Liver (tissue), 9 donors: Measurements from ENCODE around the gene UBE3A. TPM values are rescaled to one million over a fixed set of nuclear protein-coding genes. Genes with fewer than 3 reads are reported as not detected.

Experiments used
- DNase-seq: peaks from one replicate; pipeline ENCODE4 v3.0.0-alpha.2; 2017; ENCODE audit warnings: low spot score
- H3K27ac ChIP-seq, 2 donors: one replicate each; pipeline ENCODE4 v1.7.0; 2013; ENCODE audit warnings: inconsistent platforms in 2 of 2, low read length in 2 of 2, control low read depth in 1 of 2, low read depth in 1 of 2, mild to moderate bottlenecking in 1 of 2
- H3K27me3 ChIP-seq, 4 donors: one replicate each; pipeline versions ENCODE4 v1.6.1 to v1.7.0; 2013; ENCODE audit warnings: low read length in 3 of 4, inconsistent platforms in 1 of 4, mild to moderate bottlenecking in 1 of 4, moderate library complexity in 1 of 4; ENCODE audit not compliant: control insufficient read depth in 4 of 4, insufficient read depth in 4 of 4
- H3K36me3 ChIP-seq, 4 donors: one replicate each; pipeline versions ENCODE4 v1.6.1 to v1.7.0; 2013; ENCODE audit warnings: low read length in 3 of 4, mild to moderate bottlenecking in 3 of 4, low read depth in 1 of 4, moderate library complexity in 1 of 4; ENCODE audit not compliant: control insufficient read depth in 4 of 4, insufficient read depth in 3 of 4
- H3K4me1 ChIP-seq, 4 donors: one replicate each; pipeline versions ENCODE4 v1.6.1 to v1.7.0; 2013; ENCODE audit warnings: low read length in 3 of 4, mild to moderate bottlenecking in 3 of 4, moderate library complexity in 1 of 4; ENCODE audit not compliant: control insufficient read depth in 4 of 4, insufficient read depth in 4 of 4
- H3K4me3 ChIP-seq, 3 donors: one replicate each; pipeline versions ENCODE4 v1.6.1 to v1.7.0; 2013; ENCODE audit warnings: low read length in 3 of 3, control low read depth in 1 of 3, low read depth in 1 of 3, mild to moderate bottlenecking in 1 of 3
- H3K9ac ChIP-seq, 2 donors: one replicate each; pipeline ENCODE4 v1.7.0; 2013; ENCODE audit warnings: low read length in 2 of 2, mild to moderate bottlenecking in 2 of 2, moderate library complexity in 2 of 2, control low read depth in 1 of 2, low read depth in 1 of 2
- H3K9me3 ChIP-seq, 4 donors: one replicate each; pipeline versions ENCODE4 v1.6.1 to v1.7.0; 2013; ENCODE audit warnings: low read length in 3 of 4; ENCODE audit not compliant: control insufficient read depth in 4 of 4
- EGR1 ChIP-seq, 2 donors: IDR thresholded peaks; 2 replicates each; pipeline ENCODE4 v1.6.1; 2016 to 2018; ENCODE audit warnings: antibody characterized with exemption in 2 of 2, low read depth in 2 of 2
- FOXA2 ChIP-seq: IDR thresholded peaks from 2 replicates; pipeline ENCODE4 v1.6.1; 2016; ENCODE audit warnings: antibody characterized with exemption
- HNF4A ChIP-seq, 2 donors: conservative IDR thresholded peaks; 2 replicates each; pipeline ENCODE4 v1.6.1; 2016; ENCODE audit warnings: antibody characterized with exemption in 2 of 2, mild to moderate bottlenecking in 2 of 2
- JUND ChIP-seq, 2 donors: IDR thresholded peaks; 2 replicates each; pipeline ENCODE4 v1.6.1; 2016; ENCODE audit warnings: antibody characterized with exemption in 2 of 2
- REST ChIP-seq: IDR thresholded peaks from 2 replicates; pipeline ENCODE4 v1.6.1; 2016; ENCODE audit warnings: antibody characterized with exemption, mild to moderate bottlenecking
- RXRA ChIP-seq, 2 donors: IDR thresholded peaks; 2 replicates each; pipeline ENCODE4 v1.6.1; 2017 to 2018; ENCODE audit warnings: antibody characterized with exemption in 2 of 2, mild to moderate bottlenecking in 1 of 2
- YY1 ChIP-seq: IDR thresholded peaks from 2 replicates; pipeline ENCODE4 v1.6.1; 2016; ENCODE audit warnings: antibody characterized with exemption, mild to moderate bottlenecking
- ZBTB33 ChIP-seq: IDR thresholded peaks from 2 replicates; pipeline ENCODE4 v1.6.1; 2016; ENCODE audit warnings: antibody characterized with exemption
- whole genome bisulfite sequencing: extraction: QIAGEN DNeasy Blood & Tissue Kit; methylation state at CpG from one replicate; pipeline ENCODE4 v1.1.7; 2013; 5-methylcytosine and 5-hydroxymethylcytosine counted together
- polyA plus RNA-seq, 2 donors: library from polyadenylated mRNA; stranded (reverse) in 1 of 2; unstranded in 1 of 2; fragments of 200-250 nt in 1 of 2; fragments of >200 nt in 1 of 2; fragmentation: Nextera tagmentation in 1 of 2; extraction: Ambion mirVana in 1 of 2; gene quantifications; one replicate each; pipeline versions ENCODE4 v1.2.1 to v1.2.3, GENCODE V29; 2013 to 2015
- total RNA-seq, 2 donors: library from RNA; depleted of rRNA; stranded (reverse); fragments of >200 nt; gene quantifications; one replicate each; pipeline ENCODE4 v1.2.3, GENCODE V29; 2014
- donor health status: healthy.
- donor health status: healthy.
- donor health status: healthy.
- donor health status: healthy.
- donor health status: healthy.

UBE3A gene
- total and polyA plus RNA-seq, 4 donors = 12.9 to 58.4 (median 38.2) TPM

- no peak overlapping the region for H3K4me3 ChIP-seq
- DNase-seq = no peak
- no peaks in the 10 kb centered on the region for H3K9me3 ChIP-seq
- no peaks in the 10 kb centered on the region for H3K27me3 ChIP-seq
- no peak overlapping the region for H3K9ac ChIP-seq
- H3K36me3 ChIP-seq = peaks cover 0 to 3% (median 0%) of the 10 kb centered on the region in 4 donors
- no peaks in the 10 kb centered on the region for H3K4me1 ChIP-seq
- TF ChIP-seq RXRA (IDR thresholded peaks at IDR 0.05) = no peak
- TF ChIP-seq HNF4A (conservative IDR thresholded peaks at IDR 0.05) = peak in 1 of 2 donors; percentile 27
- H3K27ac ChIP-seq = no peak overlapping the region
Measured at GRCh38 chr15:25385986-25386385, 52.8 kb downstream of the UBE3A start.

- no peaks in the 10 kb centered on the region for H3K27me3 ChIP-seq
- peaks cover 0 to 5% (median 0%) of the 10 kb centered on the region in 4 donors for H3K4me1 ChIP-seq
- no peak for TF ChIP-seq YY1
- no peak for TF ChIP-seq JUND (IDR thresholded peaks at IDR 0.05)
- no peak for DNase-seq
- H3K27ac ChIP-seq = no peak overlapping the region
- no peaks in the 10 kb centered on the region for H3K9me3 ChIP-seq
- peaks cover 0 to 3% (median 0%) of the 10 kb centered on the region in 4 donors for H3K36me3 ChIP-seq
- H3K4me3 ChIP-seq = no peak overlapping the region
- WGBS = 96% methylated on average over 5 of the region's 5 CpGs
- no peak overlapping the region for H3K9ac ChIP-seq
Measured at GRCh38 chr15:25381579-25381978, 57.2 kb downstream of the UBE3A start.

GRCh38 chr15:25378501-25378901 is 60.3 kb downstream of the UBE3A start:
- H3K4me1 ChIP-seq = peaks cover 0 to 5% (median 0%) of the 10 kb centered on the region in 4 donors
- no peak overlapping the region for H3K27ac ChIP-seq
- H3K9me3 ChIP-seq = no peaks in the 10 kb centered on the region
- H3K36me3 ChIP-seq = peaks cover 1 to 13% (median 7%) of the 10 kb centered on the region in 4 donors
- no peak overlapping the region for H3K4me3 ChIP-seq
- H3K9ac ChIP-seq = no peak overlapping the region
- TF ChIP-seq REST (no peak), FOXA2 (no peak), EGR1 (IDR thresholded peaks at IDR 0.05; ENCODE audit: low read depth in 2 of 2) (no peak)
- DNase-seq = no peak
- no peaks in the 10 kb centered on the region for H3K27me3 ChIP-seq
- WGBS = 93% methylated on average over 2 of the region's 2 CpGs

GRCh38 chr15:25375557-25375956 is 63.3 kb downstream of the UBE3A start:
- Histone ChIP-seq H3K36me3 (peaks cover 1 to 19% (median 18%) of the 10 kb centered on the region in 4 donors), H3K9me3 (no peaks in the 10 kb centered on the region), H3K9ac (no peak overlapping the region), H3K27me3 (no peaks in the 10 kb centered on the region), H3K4me1 (peaks cover 0 to 5% (median 0%) of the 10 kb centered on the region in 4 donors), H3K4me3 (no peak overlapping the region), H3K27ac (no peak overlapping the region)
- WGBS = 79% methylated on average over 5 of the region's 5 CpGs
- no peak for DNase-seq
- TF ChIP-seq RXRA (IDR thresholded peaks at IDR 0.05) (no peak), ZBTB33 (no peak), JUND (IDR thresholded peaks at IDR 0.05) (no peak)
